HG03135 (cell line): Measurements from ENCODE around the gene NRXN3.

Experiments used
- ATAC-seq: cut with Tn5 transposase; IDR thresholded peaks from one replicate; pipeline ENCODE4 v1.9.1; 2021; ENCODE audit warnings: mild to moderate bottlenecking, moderate library complexity; ENCODE audit not compliant: unreplicated experiment

The NRXN3 gene

GRCh38 chr14:78170203-78170602 is at the start of gene NRXN3:
TSS of gene NRXN3 (plus strand) at chr14:78170373. CDS start at chr14:78243094, 72,721 bp downstream.
- ATAC-seq, result no peak

GRCh38 chr14:78122436-78122835 is 47.7 kb upstream of the NRXN3 start:
- no peak for ATAC-seq

- ATAC-seq, result no peak
Observed at GRCh38 chr14:78123650-78124253, 46.4 kb upstream of the NRXN3 start.

GRCh38 chr14:78127961-78128360 is 42.2 kb upstream of the NRXN3 start:
- ATAC-seq, result no peak

GRCh38 chr14:78129375-78129774 is 40.8 kb upstream of the NRXN3 start:
- ATAC-seq, result no peak

- ATAC-seq, result no peak
Observed at GRCh38 chr14:78130356-78130755, 39.8 kb upstream of the NRXN3 start.

- no peak for ATAC-seq
Observed at GRCh38 chr14:78131201-78131600, 39.0 kb upstream of the NRXN3 start.

GRCh38 chr14:78131616-78132015 is 38.6 kb upstream of the NRXN3 start:
- no peak for ATAC-seq

- no peak for ATAC-seq
Observed at GRCh38 chr14:78135450-78135891, 34.7 kb upstream of the NRXN3 start.

- ATAC-seq, result no peak
Observed at GRCh38 chr14:78136695-78137094, 33.5 kb upstream of the NRXN3 start.

GRCh38 chr14:78141590-78141989 is 28.6 kb upstream of the NRXN3 start:
- no peak for ATAC-seq

- no peak for ATAC-seq
Observed at GRCh38 chr14:78142998-78143397, 27.2 kb upstream of the NRXN3 start.

- no peak for ATAC-seq
Observed at GRCh38 chr14:78143489-78144145, 26.6 kb upstream of the NRXN3 start.

GRCh38 chr14:78152201-78153063 is 17.7 kb upstream of the NRXN3 start:
- ATAC-seq, result no peak

- ATAC-seq, result no peak
Observed at GRCh38 chr14:78153064-78153341, 17.2 kb upstream of the NRXN3 start.

GRCh38 chr14:78154827-78155226 is 15.3 kb upstream of the NRXN3 start:
- no peak for ATAC-seq

- no peak for ATAC-seq
Observed at GRCh38 chr14:78156196-78156595, 14.0 kb upstream of the NRXN3 start.

- ATAC-seq, result no peak
Observed at GRCh38 chr14:78157494-78158437, 12.4 kb upstream of the NRXN3 start.

- no peak for ATAC-seq
Observed at GRCh38 chr14:78162202-78162601, 8.0 kb upstream of the NRXN3 start.

GRCh38 chr14:78164226-78164853 is 5.8 kb upstream of the NRXN3 start:
- ATAC-seq, result no peak
